ENCODE data around the gene RNF133. TPM values are rescaled to one million over a fixed set of nuclear protein-coding genes. Genes with fewer than 3 reads are reported as not detected.

Gene RNF133
- total RNA-seq, 5 donors from 2014 or later (not counting 1 experiment from before 2014, with no cell fraction given), result not detected

GRCh38 chr7:122694697-122695096 is 4.2 kb downstream of the RNF133 start:
- Histone ChIP-seq H3K36me3 (ENCODE audit: control insufficient read depth in 2 of 2, extremely low read depth in 1 of 2, insufficient read depth in 1 of 2, low read length in 1 of 2) (no peaks in the 10 kb centered on the region), H3K4me3 (ENCODE audit: control insufficient read depth in 1 of 2, extremely low read depth in 1 of 2, low read length in 1 of 2) (no peak overlapping the region), H3K27ac (ENCODE audit: low read length) (no peak overlapping the region), H3K4me1 (ENCODE audit: control insufficient read depth in 1 of 2, extremely low read depth in 1 of 2, insufficient read depth in 2 of 2, low read length in 2 of 2) (no peaks in the 10 kb centered on the region), H3K27me3 (replicated peaks in 1 of 2; ENCODE audit: control insufficient read depth in 2 of 2, extremely low read depth in 1 of 2, insufficient read depth in 2 of 2, low read length in 1 of 2) (no peaks in the 10 kb centered on the region), H3K9me3 (peaks cover 2% of the 10 kb centered on the region)
- H3K4me1 Mint-ChIP-seq, result no peaks in the 10 kb centered on the region
- POLR2A ChIA-PET, result no interaction called here
- no peaks in the 10 kb centered on the region for H3K36me3 Mint-ChIP-seq
- ATAC-seq (replicated peaks in 1 of 4) (no peak), DNase-seq (no peak)
- no peaks in the 10 kb centered on the region for H3K27me3 Mint-ChIP-seq
- no peak overlapping the region for H3K4me3 Mint-ChIP-seq
- CTCF ChIA-PET, result no interaction called here
- H3K27ac Mint-ChIP-seq, result no peak overlapping the region
- peaks cover 6 to 35% (median 15%) of the 10 kb centered on the region in 3 donors for H3K9me3 Mint-ChIP-seq
- no CpG with 5 or more reads among the region's 2 CpGs for WGBS (ENCODE audit: insufficient coverage)

- H3K4me3 ChIP-seq (ENCODE audit: control insufficient read depth in 1 of 2, extremely low read depth in 1 of 2, low read length in 1 of 2), result no peak overlapping the region
- ATAC-seq (replicated peaks in 1 of 4) (no peak), DNase-seq (no peak)
- no peak overlapping the region for H3K27ac ChIP-seq (ENCODE audit: low read length)
- CTCF ChIA-PET, result no interaction called here
- no peaks in the 10 kb centered on the region for H3K4me1 ChIP-seq (ENCODE audit: control insufficient read depth in 1 of 2, extremely low read depth in 1 of 2, insufficient read depth in 2 of 2, low read length in 2 of 2)
- H3K27me3 ChIP-seq (replicated peaks in 1 of 2; ENCODE audit: control insufficient read depth in 2 of 2, extremely low read depth in 1 of 2, insufficient read depth in 2 of 2, low read length in 1 of 2), result no peaks in the 10 kb centered on the region
- POLR2A ChIA-PET, result no interaction called here
- Mint-ChIP-seq H3K9me3 (peaks cover 6 to 22% (median 11%) of the 10 kb centered on the region in 3 donors), H3K36me3 (no peaks in the 10 kb centered on the region), H3K4me1 (no peaks in the 10 kb centered on the region), H3K27ac (no peak overlapping the region), H3K4me3 (no peak overlapping the region), H3K27me3 (no peaks in the 10 kb centered on the region)
- H3K36me3 ChIP-seq (ENCODE audit: control insufficient read depth in 2 of 2, extremely low read depth in 1 of 2, insufficient read depth in 1 of 2, low read length in 1 of 2), result no peaks in the 10 kb centered on the region
- 94% methylated on average over 3 of the region's 3 CpGs for WGBS (ENCODE audit: insufficient coverage)
- H3K9me3 ChIP-seq, result peaks cover 2% of the 10 kb centered on the region
These were observed 6.1 kb downstream of the RNF133 start for GRCh38 chr7:122692769-122693309.

DNA sequence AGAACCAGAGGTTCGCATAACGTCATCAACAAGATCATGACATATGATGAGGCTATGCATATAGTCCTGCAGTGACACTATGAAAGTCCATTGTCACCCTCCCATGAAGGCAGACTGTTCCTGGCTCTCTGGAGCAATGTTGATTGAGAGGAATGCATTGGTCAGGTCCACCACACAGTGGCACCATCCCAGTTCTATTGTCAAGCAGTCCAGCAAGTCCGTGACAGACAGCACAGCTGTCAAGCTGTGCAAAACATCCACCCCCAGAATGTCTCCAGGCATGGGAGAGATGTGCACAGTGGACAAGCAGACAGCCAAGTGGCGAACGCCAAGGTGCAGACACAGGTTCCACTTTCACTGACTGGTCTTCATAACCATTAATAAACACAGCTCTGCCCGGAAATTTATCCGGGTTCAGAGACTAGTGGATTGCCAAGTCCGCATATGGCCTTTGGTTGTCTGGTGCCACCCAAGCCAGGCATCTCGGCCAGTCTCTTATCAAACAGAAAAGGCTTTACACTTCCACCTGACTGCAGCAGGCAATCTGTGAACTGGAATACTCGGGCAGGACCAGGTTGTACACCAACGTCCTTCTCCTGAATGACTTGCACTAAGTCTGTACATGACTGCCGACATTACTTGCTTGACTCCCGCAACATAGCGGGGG is 7.2 kb downstream of the RNF133 start:
- no peak overlapping the region for H3K27ac Mint-ChIP-seq
- no peak overlapping the region for H3K27ac ChIP-seq (ENCODE audit: low read length)
- H3K9me3 Mint-ChIP-seq, result peaks cover 9 to 22% (median 11%) of the 10 kb centered on the region in 3 donors
- H3K4me1 Mint-ChIP-seq, result no peaks in the 10 kb centered on the region
- ChIA-PET CTCF (no interaction called here), POLR2A (no interaction called here)
- 78% methylated on average over 12 of the region's 14 CpGs for WGBS (ENCODE audit: insufficient coverage)
- no peak for ATAC-seq (replicated peaks in 1 of 4)
- H3K36me3 Mint-ChIP-seq, result no peaks in the 10 kb centered on the region
- no peak overlapping the region for H3K4me3 Mint-ChIP-seq
- H3K4me3 ChIP-seq (ENCODE audit: control insufficient read depth in 1 of 2, extremely low read depth in 1 of 2, low read length in 1 of 2), result no peak overlapping the region
- H3K36me3 ChIP-seq (ENCODE audit: control insufficient read depth in 2 of 2, extremely low read depth in 1 of 2, insufficient read depth in 1 of 2, low read length in 1 of 2), result no peaks in the 10 kb centered on the region
- no peaks in the 10 kb centered on the region for H3K4me1 ChIP-seq (ENCODE audit: control insufficient read depth in 1 of 2, extremely low read depth in 1 of 2, insufficient read depth in 2 of 2, low read length in 2 of 2)
- H3K27me3 Mint-ChIP-seq, result no peaks in the 10 kb centered on the region
- no peaks in the 10 kb centered on the region for H3K27me3 ChIP-seq (replicated peaks in 1 of 2; ENCODE audit: control insufficient read depth in 2 of 2, extremely low read depth in 1 of 2, insufficient read depth in 2 of 2, low read length in 1 of 2)
- DNase-seq, result no peak
- peaks cover 2% of the 10 kb centered on the region for H3K9me3 ChIP-seq

GRCh38 chr7:122689346-122690109 is 9.4 kb downstream of the RNF133 start:
- Mint-ChIP-seq H3K27me3 (no peaks in the 10 kb centered on the region), H3K4me3 (no peak overlapping the region), H3K4me1 (no peaks in the 10 kb centered on the region), H3K36me3 (no peaks in the 10 kb centered on the region), H3K27ac (no peak overlapping the region), H3K9me3 (peaks cover 9 to 22% (median 11%) of the 10 kb centered on the region in 3 donors)
- H3K4me1 ChIP-seq (ENCODE audit: control insufficient read depth in 1 of 2, extremely low read depth in 1 of 2, insufficient read depth in 2 of 2, low read length in 2 of 2), result no peaks in the 10 kb centered on the region
- H3K4me3 ChIP-seq (ENCODE audit: control insufficient read depth in 1 of 2, extremely low read depth in 1 of 2, low read length in 1 of 2), result no peak overlapping the region
- peaks cover 2% of the 10 kb centered on the region for H3K9me3 ChIP-seq
- WGBS (ENCODE audit: insufficient coverage), result 85% methylated on average over 12 of the region's 13 CpGs
- H3K36me3 ChIP-seq (ENCODE audit: control insufficient read depth in 2 of 2, extremely low read depth in 1 of 2, insufficient read depth in 1 of 2, low read length in 1 of 2), result no peaks in the 10 kb centered on the region
- DNase-seq (no peak), ATAC-seq (replicated peaks in 1 of 4) (no peak)
- H3K27me3 ChIP-seq (replicated peaks in 1 of 2; ENCODE audit: control insufficient read depth in 2 of 2, extremely low read depth in 1 of 2, insufficient read depth in 2 of 2, low read length in 1 of 2), result no peaks in the 10 kb centered on the region
- no peak overlapping the region for H3K27ac ChIP-seq (ENCODE audit: low read length)
- CTCF ChIA-PET, result no interaction called here
- POLR2A ChIA-PET, result no interaction called here

DNA sequence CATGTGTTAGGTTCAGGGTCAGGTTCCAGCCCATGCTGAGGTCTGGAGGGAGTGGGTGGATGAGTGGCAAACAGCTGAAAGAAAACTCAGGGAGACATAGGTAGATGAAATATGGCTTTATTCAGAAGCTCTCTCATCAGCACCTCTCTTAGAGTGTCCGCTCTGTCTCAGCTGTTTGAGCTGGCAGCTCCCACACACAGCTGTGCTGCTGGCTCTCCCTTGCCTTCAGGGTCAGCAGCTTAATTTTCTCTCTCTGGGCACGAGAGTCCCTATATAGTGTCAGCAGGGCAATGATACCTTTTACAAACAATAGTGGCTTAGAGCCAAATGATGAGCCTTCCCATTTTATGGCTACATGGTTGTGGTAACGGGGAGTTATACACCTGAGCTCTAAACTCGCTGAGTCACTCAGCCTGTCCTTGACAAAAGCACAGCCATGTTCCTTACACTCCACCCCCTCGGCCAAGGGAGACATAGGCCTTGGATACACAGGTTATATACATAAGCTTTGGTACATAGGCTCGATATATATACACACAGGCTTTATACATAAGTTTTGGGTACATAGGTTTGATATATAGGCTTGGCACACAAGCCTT is 10.4 kb downstream of the RNF133 start:
- peaks cover 2% of the 10 kb centered on the region for H3K9me3 ChIP-seq
- Mint-ChIP-seq H3K27ac (no peak overlapping the region), H3K27me3 (no peaks in the 10 kb centered on the region), H3K9me3 (peaks cover 9 to 15% (median 11%) of the 10 kb centered on the region in 3 donors), H3K36me3 (no peaks in the 10 kb centered on the region), H3K4me1 (no peaks in the 10 kb centered on the region), H3K4me3 (no peak overlapping the region)
- CTCF ChIA-PET, result no interaction called here
- POLR2A ChIA-PET, result no interaction called here
- DNase-seq (no peak), ATAC-seq (replicated peaks in 1 of 4) (no peak)
- 86% methylated on average over 1 of the region's 6 CpGs for WGBS (ENCODE audit: insufficient coverage)
- H3K36me3 ChIP-seq (ENCODE audit: control insufficient read depth in 2 of 2, extremely low read depth in 1 of 2, insufficient read depth in 1 of 2, low read length in 1 of 2), result no peaks in the 10 kb centered on the region
- H3K27me3 ChIP-seq (replicated peaks in 1 of 2; ENCODE audit: control insufficient read depth in 2 of 2, extremely low read depth in 1 of 2, insufficient read depth in 2 of 2, low read length in 1 of 2), result no peaks in the 10 kb centered on the region
- H3K27ac ChIP-seq (ENCODE audit: low read length), result no peak overlapping the region
- H3K4me3 ChIP-seq (ENCODE audit: control insufficient read depth in 1 of 2, extremely low read depth in 1 of 2, low read length in 1 of 2), result no peak overlapping the region
- no peaks in the 10 kb centered on the region for H3K4me1 ChIP-seq (ENCODE audit: control insufficient read depth in 1 of 2, extremely low read depth in 1 of 2, insufficient read depth in 2 of 2, low read length in 2 of 2)

- H3K36me3 ChIP-seq (ENCODE audit: control insufficient read depth in 2 of 2, extremely low read depth in 1 of 2, insufficient read depth in 1 of 2, low read length in 1 of 2), result no peaks in the 10 kb centered on the region
- no peaks in the 10 kb centered on the region for H3K4me1 ChIP-seq (ENCODE audit: control insufficient read depth in 1 of 2, extremely low read depth in 1 of 2, insufficient read depth in 2 of 2, low read length in 2 of 2)
- no peaks in the 10 kb centered on the region for H3K27me3 ChIP-seq (replicated peaks in 1 of 2; ENCODE audit: control insufficient read depth in 2 of 2, extremely low read depth in 1 of 2, insufficient read depth in 2 of 2, low read length in 1 of 2)
- H3K9me3 Mint-ChIP-seq, result peaks cover 3 to 9% (median 6%) of the 10 kb centered on the region in 3 donors
- 63% methylated on average over 6 of the region's 10 CpGs for WGBS (ENCODE audit: insufficient coverage)
- DNase-seq (no peak), ATAC-seq (replicated peaks in 1 of 4) (no peak)
- no peaks in the 10 kb centered on the region for H3K27me3 Mint-ChIP-seq
- POLR2A ChIA-PET, result no interaction called here
- no peak overlapping the region for H3K27ac ChIP-seq (ENCODE audit: low read length)
- no peak overlapping the region for H3K4me3 Mint-ChIP-seq
- no peaks in the 10 kb centered on the region for H3K9me3 ChIP-seq
- H3K27ac Mint-ChIP-seq, result no peak overlapping the region
- no peaks in the 10 kb centered on the region for H3K4me1 Mint-ChIP-seq
- H3K4me3 ChIP-seq (ENCODE audit: control insufficient read depth in 1 of 2, extremely low read depth in 1 of 2, low read length in 1 of 2), result no peak overlapping the region
- CTCF ChIA-PET, result interaction anchor here (0.6 kb wide), 2 partner anchors 529 to 721 kb away, joined by 3 to 4 read pairs; no protein-coding TSS in a partner anchor
- H3K36me3 Mint-ChIP-seq, result no peaks in the 10 kb centered on the region
These were observed 12.5 kb downstream of the RNF133 start for GRCh38 chr7:122686360-122686878.
